SK-N-SH (cell line): Measurements from ENCODE around the gene PIMREG.

ENCODE experiments used
- EP300 ChIP-seq, 2 experiments: IDR thresholded peaks; 2 replicates each; pipeline versions ENCODE4 v1.4.0 to v1.6.1; 2012; ENCODE audit warnings: borderline replicate concordance in 1 of 2, low read depth in 1 of 2, low read length in 1 of 2
- GABPA ChIP-seq: IDR thresholded peaks from 2 replicates; pipeline ENCODE4 v1.4.0; 2012; ENCODE audit warnings: low read depth, mild to moderate bottlenecking
- IRF3 ChIP-seq: fragments of 150-350 bp; IDR thresholded peaks from 2 replicates; pipeline ENCODE4 v1.6.1; 2016; ENCODE audit warnings: mild to moderate bottlenecking, low read depth, low read length
- POLR2AphosphoS5 ChIP-seq: IDR thresholded peaks from 2 replicates; pipeline ENCODE4 v1.6.1; 2012; ENCODE audit warnings: low read depth, low read length
- RFX5 ChIP-seq: IDR thresholded peaks from 2 replicates; pipeline ENCODE4 v1.6.1; 2012; ENCODE audit warnings: mild to moderate bottlenecking, improper control_type of control experiment, low read length
- TF ChIP-seq, protein P1 (sequence below): fragments of 150-350 bp; IDR thresholded peaks from 2 replicates; pipeline ENCODE4 v1.6.1; 2017; ENCODE audit warnings: antibody characterized with exemption, low read length, low read depth, borderline replicate concordance
- TF ChIP-seq, protein P2 (sequence below): fragments of 200-600 bp; sonication (generic); IDR thresholded peaks from 2 replicates; pipeline ENCODE4 v1.6.1; 2017; ENCODE audit warnings: antibody characterized with exemption, mild to moderate bottlenecking, moderate library complexity
- TF ChIP-seq, protein P3 (sequence below): IDR thresholded peaks from 2 replicates; pipeline ENCODE4 v1.4.0; 2012; ENCODE audit warnings: low read depth, borderline replicate concordance

DNA sequence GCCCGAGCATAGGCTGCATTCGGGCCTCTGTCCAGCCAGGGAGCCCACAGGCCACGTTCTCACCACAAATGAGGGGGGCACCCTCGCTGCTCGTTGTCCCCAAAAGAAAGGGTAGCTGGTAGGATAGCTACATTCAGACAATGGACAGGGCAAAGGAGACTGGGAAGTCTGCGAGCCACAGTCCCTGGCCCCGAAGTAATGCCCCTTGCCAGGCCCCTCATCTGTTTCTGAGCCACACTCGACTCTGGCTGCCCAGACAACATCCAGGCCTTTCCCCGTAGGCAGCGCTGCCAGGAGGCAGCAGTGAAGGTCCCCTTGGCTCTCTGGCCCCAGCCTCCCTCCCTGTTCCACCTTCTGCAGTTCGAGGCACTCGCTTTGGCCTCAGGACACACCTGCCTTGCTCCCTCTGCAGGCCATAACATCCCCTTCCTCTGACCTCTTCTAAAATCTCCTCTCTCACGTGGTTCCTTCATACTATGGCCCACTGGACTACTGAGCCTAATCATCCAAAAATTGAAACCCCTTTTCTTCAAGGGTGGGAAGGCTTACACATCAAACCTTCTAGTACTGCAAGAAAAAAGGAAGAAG is 21.5 kb upstream of the PIMREG start:
- TF ChIP-seq, protein P1, sequence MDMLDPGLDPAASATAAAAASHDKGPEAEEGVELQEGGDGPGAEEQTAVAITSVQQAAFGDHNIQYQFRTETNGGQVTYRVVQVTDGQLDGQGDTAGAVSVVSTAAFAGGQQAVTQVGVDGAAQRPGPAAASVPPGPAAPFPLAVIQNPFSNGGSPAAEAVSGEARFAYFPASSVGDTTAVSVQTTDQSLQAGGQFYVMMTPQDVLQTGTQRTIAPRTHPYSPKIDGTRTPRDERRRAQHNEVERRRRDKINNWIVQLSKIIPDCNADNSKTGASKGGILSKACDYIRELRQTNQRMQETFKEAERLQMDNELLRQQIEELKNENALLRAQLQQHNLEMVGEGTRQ: no peak
- TF ChIP-seq POLR2AphosphoS5 (no peak), IRF3 (no peak), EP300 (IDR thresholded peaks at IDR 0.05; ENCODE audit: borderline replicate concordance in 1 of 2, low read depth in 1 of 2, low read length in 1 of 2) (no peak), RFX5 (no peak), GABPA (no peak)
- TF ChIP-seq, protein P2, sequence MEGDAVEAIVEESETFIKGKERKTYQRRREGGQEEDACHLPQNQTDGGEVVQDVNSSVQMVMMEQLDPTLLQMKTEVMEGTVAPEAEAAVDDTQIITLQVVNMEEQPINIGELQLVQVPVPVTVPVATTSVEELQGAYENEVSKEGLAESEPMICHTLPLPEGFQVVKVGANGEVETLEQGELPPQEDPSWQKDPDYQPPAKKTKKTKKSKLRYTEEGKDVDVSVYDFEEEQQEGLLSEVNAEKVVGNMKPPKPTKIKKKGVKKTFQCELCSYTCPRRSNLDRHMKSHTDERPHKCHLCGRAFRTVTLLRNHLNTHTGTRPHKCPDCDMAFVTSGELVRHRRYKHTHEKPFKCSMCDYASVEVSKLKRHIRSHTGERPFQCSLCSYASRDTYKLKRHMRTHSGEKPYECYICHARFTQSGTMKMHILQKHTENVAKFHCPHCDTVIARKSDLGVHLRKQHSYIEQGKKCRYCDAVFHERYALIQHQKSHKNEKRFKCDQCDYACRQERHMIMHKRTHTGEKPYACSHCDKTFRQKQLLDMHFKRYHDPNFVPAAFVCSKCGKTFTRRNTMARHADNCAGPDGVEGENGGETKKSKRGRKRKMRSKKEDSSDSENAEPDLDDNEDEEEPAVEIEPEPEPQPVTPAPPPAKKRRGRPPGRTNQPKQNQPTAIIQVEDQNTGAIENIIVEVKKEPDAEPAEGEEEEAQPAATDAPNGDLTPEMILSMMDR: no peak
- TF ChIP-seq, protein P3, sequence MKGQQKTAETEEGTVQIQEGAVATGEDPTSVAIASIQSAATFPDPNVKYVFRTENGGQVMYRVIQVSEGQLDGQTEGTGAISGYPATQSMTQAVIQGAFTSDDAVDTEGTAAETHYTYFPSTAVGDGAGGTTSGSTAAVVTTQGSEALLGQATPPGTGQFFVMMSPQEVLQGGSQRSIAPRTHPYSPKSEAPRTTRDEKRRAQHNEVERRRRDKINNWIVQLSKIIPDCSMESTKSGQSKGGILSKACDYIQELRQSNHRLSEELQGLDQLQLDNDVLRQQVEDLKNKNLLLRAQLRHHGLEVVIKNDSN: no peak
